Muscle of arm (tissue), 12 donors: ENCODE measurements around the gene TMEM154. TPM values are rescaled to one million over a fixed set of nuclear protein-coding genes. Genes with fewer than 3 reads are reported as not detected.

ENCODE experiments used
- polyA plus RNA-seq, 12 donors: library from polyadenylated mRNA; unstranded; fragments of 120-200 nt; gene quantifications; one replicate each; pipeline ENCODE4 v1.2.1, GENCODE V29; 2013; ENCODE audit not compliant: insufficient read length in 12 of 12

The TMEM154 gene
- polyA plus RNA-seq, 12 donors = 0.48 to 11.1 (median 0.87) TPM; not detected in 2

Other genes starting within 250 kb of the TMEM154 start
- gene FBXW7, start 143.9 kb downstream of the TMEM154 start, polyA plus RNA-seq = 10 to 100 TPM in 11 of 12 donors, not detected in 1; 24.2 to 44.5 (median 36.3) TPM
- 1 to 10 TPM in 10 of 12 donors, not detected in 2; 2.0 to 5.8 (median 5.0) TPM for gene TIGD4, start 99.7 kb upstream of the TMEM154 start, polyA plus RNA-seq
- gene ARFIP1, start 100.0 kb upstream of the TMEM154 start, polyA plus RNA-seq = 10 to 100 TPM in 11 of 12 donors, not detected in 1; 17.8 to 31.6 (median 22.4) TPM